GM19438 (cell line): ENCODE measurements around the gene TTC3.

ENCODE experiments used
- ATAC-seq: cut with Tn5 transposase; IDR thresholded peaks from one replicate; pipeline ENCODE4 v1.9.1; 2021; ENCODE audit warnings: low read depth; ENCODE audit not compliant: unreplicated experiment

The TTC3 gene

DNA sequence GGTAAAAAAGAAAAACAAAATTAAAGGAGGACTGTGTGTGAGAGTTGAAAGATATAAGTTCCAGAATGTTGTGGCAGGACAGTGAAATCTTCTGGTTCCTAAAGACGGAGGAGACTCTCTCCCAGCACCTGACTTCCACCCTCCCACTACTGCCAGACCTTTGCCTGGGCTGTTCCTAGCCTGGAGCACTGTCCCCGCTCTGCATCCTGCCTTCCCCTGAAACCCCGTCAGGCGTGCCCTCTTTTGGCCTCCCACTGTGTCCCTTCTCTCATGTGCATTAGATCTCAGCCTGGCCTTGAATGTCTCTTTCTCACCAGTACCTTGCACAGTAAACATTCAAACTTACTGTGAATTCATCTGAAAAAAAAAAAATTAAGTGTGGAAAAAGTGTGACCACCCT lies 120.0 kb downstream of the TTC3 start:
- no peak for ATAC-seq

GRCh38 chr21:37193676-37194075 lies 120.6 kb downstream of the TTC3 start:
- ATAC-seq = no peak

DNA sequence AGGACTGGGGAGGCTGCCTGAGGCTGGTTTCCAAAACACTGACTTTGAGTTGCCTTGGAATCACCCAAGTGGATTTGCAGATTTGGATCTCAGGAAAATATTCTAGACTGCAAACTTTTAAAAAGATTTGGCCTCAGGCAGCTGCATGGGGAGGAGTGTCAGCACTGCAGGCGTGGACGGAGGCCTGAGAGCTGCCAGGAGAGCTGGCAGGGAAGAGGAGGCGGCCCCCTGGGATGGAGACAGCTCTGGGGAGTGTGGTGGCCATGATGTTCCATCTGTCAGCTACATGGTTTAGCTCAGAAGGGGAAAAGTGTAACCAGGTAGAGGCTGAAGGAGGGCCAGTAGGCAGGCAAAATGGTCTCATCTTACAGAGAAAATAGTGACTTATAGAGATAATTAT lies 122.0 kb downstream of the TTC3 start:
- ATAC-seq = no peak

GRCh38 chr21:37195610-37196009 lies 122.6 kb downstream of the TTC3 start:
- no peak for ATAC-seq

DNA sequence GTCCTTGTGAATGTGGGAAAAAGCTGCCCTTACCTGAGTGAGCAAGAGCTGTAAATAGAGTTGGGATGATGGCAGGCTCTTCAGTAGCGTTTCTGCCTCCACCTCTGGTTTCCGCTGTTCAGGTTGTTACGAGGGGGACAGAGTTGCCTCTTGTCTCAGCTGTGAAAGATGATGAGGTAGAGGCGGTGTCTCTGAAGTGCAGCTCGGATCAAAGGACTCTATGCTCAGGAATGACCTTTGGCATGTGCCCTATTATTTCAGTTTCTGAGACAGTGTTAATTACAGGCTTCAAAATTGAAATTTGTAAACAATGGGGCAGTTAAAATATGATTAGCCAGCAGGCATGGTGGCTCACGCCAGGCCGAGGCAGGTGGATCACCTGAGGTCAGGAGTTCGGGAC lies 123.8 kb downstream of the TTC3 start:
- no peak for ATAC-seq

GRCh38 chr21:37197746-37198145 lies 124.7 kb downstream of the TTC3 start:
- ATAC-seq = no peak

GRCh38 chr21:37199057-37199924 lies 126.2 kb downstream of the TTC3 start:
- no peak for ATAC-seq

DNA sequence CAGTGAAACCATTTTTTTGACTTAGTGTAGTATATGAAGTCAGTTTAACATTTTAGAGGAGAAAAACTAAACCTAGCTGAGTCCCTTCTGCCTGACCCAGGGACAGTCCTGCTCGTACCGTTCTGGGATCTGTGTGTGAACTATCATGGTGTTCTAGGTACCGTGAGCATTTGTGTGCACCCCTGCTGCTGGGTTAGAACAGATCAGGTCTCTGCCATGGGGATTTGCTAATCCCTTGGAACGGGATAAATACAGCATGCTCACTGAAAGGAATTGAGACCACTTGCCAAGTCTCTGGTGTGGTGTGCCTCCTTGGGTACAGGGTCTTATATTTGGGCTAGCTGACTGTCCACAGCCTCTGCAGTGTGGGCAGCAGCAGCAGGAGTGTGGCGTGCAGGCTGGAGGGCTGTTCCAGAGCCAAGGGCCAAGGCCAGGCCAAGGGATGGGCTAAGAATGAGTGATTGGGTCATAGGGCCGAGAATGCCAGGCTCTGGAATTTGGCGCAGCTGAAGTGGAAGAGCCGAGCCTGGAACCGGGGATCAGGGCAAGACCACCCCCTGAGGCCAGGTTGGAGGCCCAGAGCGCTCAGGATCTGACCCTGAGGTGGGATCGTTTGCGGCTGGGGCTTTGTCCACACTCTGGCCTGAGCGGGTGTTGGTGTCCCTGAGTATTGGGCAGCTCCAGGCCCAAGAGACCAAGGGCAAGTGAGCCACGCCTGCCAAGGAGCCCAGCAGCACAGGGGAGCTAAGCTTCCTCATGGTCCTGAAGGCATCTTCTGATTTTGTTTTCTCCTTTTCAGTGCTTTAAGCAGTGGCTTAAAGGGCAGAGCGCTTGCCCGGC lies 127.8 kb downstream of the TTC3 start:
- no peak for ATAC-seq

DNA sequence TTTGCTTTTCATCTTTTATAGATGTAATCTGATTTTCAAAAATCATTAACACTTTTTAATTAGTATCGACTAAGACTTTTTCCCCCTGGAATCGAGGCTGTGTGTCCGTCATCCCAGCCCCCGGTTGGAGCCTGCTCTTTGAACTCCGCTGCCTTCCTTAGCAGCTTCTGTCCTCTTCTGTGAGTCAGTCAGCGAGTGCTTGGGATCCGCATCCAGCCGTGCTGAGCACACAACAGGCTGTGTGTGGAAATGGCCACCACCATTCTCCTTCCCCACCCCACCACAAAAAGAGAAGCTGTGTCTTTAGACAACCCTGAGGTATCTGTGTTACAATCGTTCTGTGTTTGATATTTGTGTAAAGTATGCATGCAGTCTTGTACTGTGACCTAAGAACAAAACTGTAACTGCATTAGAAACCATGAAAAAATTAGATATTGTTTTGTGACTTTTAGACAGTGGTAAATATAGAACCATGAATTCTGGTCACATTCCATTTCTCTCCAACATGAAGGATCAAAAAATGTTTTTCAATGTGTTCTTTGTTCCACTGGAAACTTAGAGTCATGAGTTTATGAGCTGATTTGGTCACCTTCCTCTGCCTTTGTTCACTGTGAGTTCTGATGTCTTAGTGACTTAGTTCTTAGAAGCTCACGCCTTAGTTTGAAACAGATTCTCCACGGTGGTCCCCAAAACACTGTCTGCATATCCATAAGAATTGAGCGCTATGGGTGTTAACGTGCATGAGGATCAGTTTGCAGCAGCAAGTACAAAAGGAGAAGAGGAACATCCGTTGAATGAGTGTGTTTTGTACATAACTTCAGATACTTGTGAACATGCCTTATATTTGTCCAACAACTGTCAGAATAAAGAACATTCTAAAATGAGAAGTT lies 129.4 kb downstream of the TTC3 start:
- no peak for ATAC-seq

DNA sequence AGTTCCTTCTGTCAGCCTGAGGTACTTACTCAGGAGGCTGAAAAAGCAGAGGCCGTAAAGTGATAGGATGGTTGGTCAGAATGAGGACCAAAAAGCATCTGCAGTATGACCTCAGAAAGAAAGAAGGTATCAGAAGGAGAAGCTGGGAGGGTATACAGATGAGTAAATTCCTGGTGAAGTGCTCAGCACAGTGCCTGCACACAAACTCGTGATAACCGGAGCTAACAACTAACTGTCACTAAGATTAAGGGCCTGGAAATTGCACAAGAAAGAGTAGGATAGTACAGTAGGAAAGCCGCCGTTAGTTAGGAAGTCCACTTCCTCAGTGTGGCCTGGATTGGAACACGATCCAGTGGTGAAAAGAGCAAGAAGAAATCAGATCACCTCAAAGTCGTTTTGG lies 131.5 kb downstream of the TTC3 start:
- no peak for ATAC-seq

DNA sequence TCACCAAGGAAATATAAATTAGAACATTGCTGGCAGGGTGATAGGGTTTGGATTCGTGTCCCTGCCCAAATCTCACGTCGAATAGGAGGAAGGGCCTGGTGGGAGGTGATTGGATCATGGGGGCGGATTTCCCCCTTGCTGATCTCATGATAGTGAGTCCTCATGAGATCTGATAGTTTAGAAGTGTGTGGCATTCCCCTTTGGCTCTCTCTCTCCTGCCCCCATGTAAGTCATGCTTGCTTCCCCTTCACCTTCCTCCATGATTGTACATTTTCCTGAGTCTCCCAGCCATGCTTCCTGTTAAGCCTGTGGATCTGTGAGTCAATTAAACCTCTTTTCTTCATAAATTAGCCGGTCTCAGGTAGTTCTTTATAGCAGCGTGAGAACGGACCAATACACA lies 133.4 kb downstream of the TTC3 start:
- no peak for ATAC-seq

- peak; percentile 42 for ATAC-seq
Measured at GRCh38 chr21:37207441-37208009, 134.5 kb downstream of the TTC3 start.

DNA sequence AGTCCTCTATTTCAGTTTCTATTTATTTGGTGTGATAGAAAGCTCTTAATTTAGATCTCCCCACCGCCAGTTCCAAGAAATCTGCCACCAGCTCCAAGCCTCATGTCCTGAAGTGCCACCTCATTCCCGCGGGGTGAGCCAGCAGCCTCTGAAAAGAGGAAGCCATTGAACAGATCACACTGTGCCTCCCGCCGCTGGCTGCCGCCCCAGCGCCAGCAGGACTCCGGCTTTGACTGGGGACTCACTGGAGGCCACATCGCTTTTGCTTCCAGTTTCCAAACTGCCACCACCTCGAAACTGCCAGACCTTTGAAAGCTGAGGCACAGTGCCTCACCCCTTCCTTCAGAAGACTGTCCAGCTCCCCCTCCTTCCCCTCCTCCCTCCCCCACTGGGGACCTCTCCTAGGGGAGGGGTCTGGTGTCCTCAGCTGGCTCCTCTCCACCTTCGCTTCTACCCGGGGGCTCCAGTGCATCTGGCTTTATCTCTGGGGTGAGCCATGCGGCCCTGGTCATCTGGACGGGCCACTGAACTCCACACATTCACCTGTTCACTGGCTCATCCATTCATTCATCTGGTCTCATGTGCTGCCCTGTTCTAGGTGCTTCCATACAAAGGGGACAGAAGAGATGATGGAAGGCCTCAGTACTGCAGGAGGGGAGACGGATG lies 135.1 kb downstream of the TTC3 start:
- peak; percentile 61 for ATAC-seq

DNA sequence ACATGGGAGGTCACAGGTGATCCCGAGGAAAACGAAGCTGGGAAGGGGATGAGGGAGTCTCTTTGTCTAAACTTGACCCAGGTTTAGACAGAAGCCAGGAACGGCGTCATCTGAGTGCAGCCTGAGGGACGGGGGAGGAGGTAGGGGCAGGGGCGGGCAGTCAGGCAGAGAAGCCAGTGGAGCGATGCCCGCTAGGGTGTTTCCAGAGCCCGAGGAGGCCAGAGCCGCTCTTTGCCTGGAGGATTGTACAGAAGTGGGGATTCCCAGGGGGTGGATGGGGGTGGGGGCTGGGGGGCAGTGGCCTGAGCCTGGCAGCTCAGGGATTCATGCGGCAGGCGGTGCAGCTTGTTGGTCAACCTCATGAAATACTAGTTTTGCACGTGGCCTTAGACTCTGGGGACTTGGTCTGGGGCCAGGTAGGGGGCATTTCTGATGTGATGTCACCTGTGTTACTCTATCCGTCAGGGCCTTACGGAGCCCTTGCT lies 135.7 kb downstream of the TTC3 start:
- ATAC-seq = peak; percentile 19

GRCh38 chr21:37210130-37210529 lies 137.1 kb downstream of the TTC3 start:
- ATAC-seq = no peak

- no peak for ATAC-seq
Measured at GRCh38 chr21:37210799-37211198, 137.7 kb downstream of the TTC3 start.

- ATAC-seq = no peak
Measured at GRCh38 chr21:37214952-37215351, 141.9 kb downstream of the TTC3 start.

DNA sequence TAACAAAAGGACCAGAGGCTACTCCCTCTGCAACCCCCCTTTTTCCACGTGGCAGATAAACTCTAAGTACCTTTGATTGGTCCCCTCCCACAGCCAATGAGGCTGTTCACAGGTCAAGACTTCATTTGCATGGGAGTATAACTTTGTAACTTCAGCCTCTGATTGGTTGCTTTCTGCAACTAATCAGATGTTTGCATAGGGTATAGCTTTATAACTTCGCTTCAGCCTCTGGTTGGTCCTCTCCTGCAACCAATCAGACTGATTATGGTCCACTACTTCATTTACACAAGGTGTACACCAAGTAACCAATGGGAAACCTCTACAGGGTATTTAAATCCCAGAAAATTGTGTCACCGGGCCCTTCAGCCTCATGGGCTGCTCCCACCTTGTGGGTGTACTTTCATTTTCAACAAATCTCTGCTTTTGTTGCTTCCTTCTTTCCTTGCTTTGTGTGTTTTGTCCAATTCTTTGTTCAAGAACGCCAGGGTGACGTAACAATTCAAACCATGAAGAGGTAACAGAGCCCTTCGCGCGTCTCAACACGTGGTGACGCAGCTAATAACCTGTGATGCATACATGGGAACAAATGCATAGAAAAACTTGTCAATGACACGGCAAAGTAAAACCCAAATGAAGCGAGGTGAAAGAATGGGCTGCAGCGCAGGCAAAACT lies 146.8 kb downstream of the TTC3 start:
- ATAC-seq = no peak

GRCh38 chr21:37220433-37220980 lies 147.5 kb downstream of the TTC3 start:
- peak; percentile 49 for ATAC-seq
